ENCODE measurements around the gene TMEM184B. TPM values are rescaled to one million over a fixed set of nuclear protein-coding genes. Genes with fewer than 3 reads are reported as not detected.

Gene TMEM184B
- total and polyA plus RNA-seq, 5 donors from 2014 or later: 7.2 to 31.3 (median 7.8) TPM

DNA sequence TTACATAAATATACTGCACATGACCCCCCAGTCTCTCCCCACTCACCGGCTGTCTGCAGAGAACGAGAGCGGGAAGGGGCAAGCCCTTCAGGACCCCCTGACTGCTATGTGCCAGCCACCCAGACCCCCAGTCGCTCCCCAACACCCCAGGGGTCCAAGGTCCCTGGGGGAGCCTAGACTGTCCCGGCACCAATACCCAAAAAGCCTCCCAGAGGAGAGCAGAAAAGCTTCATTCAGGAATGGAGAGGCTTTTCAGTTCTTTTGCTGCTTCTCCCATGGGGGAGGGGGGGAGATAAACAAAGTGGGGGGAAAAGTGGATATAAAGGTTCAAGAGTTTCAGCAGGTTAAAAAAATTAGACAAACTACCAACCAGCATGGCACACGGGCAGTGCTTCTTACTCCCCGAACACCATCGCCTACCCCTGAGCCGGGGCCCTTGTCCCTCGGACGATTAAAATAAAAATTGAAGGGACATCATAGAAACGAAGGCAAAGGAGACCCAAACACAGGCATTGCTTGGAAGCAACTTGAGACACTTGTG is 43.1 kb upstream of the TMEM184B start:
- Mint-ChIP-seq H3K9me3 (no peaks in the 10 kb centered on the region), H3K27ac (peak overlapping the region; percentile 94 to 99 (median 96)), H3K27me3 (no peaks in the 10 kb centered on the region), H3K4me1 (peaks cover 4 to 68% (median 35%) of the 10 kb centered on the region in 4 donors), H3K4me3 (peak overlapping the region; percentile 88 to 97 (median 94)), H3K36me3 (peaks cover 3% of the 10 kb centered on the region)
- Histone ChIP-seq H3K4me1 (ENCODE audit: control insufficient read depth, insufficient read depth, low read length, poor library complexity, severe bottlenecking) (peaks cover 52% of the 10 kb centered on the region), H3K36me3 (ENCODE audit: control insufficient read depth, insufficient read depth, low read length) (peaks cover 3% of the 10 kb centered on the region), H3K27me3 (ENCODE audit: control insufficient read depth, insufficient read depth, low read length) (no peaks in the 10 kb centered on the region), H3K27ac (ENCODE audit: insufficient read depth, low read length, poor library complexity, severe bottlenecking) (peak overlapping the region; percentile 88), H3K4me3 (ENCODE audit: low read depth, low read length) (peak overlapping the region; percentile 86), H3K9me3 (ENCODE audit: control insufficient read depth in 2 of 2, low read length in 2 of 2) (no peaks in the 10 kb centered on the region)
- ATAC-seq (ENCODE audit: low read depth in 2 of 2) (no peak), DNase-seq (peak in 2 of 3 donors; percentile 16 to 37)

DNA sequence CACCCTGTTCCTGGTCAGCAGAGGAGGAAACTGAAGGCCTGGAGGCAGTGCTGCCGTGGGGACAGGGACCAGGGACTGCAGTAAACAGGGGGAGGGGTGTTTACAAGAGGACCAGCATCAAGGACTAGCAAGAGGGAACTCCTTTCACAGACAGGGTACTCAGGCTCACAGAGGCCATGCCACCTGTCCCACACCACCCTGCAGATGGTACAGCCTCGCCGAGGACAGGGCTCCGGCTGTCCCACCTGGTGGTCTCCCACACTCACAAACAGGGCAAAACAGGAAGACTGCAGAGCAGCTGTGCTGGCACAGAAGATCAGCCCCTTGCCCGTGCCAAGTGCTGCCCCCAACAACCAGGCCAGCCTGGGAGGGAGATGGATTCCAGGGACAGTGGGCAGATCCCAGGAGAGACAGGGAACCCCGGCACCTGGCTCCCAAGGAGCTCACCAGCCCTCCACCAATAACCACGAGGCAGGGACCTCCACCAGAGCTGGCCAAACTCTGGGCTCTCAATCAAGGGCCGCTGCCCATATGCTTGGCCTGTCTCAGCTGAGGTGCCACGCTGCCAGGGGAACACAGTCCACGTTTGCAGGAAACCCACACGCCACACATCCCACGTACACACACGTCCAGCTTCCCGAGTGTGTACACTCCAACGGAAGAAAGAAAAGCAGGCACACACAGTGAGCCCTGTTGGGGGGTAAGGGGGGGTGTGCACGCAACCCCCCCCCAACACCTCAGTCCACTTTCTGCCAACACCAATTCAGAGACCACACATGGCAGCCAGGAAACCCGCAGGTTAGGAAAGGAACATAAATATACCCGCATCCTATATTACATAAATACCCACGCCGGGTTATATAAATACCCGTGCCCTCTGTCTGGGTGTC is 42.4 kb upstream of the TMEM184B start:
- peak overlapping the region; percentile 88 to 97 (median 94) for H3K4me3 Mint-ChIP-seq

GRCh38 chr22:38314051-38314932 is 41.5 kb upstream of the TMEM184B start:
- Histone ChIP-seq H3K4me1 (ENCODE audit: control insufficient read depth, insufficient read depth, low read length, poor library complexity, severe bottlenecking) (peaks cover 52% of the 10 kb centered on the region), H3K9me3 (ENCODE audit: control insufficient read depth in 2 of 2, low read length in 2 of 2) (no peaks in the 10 kb centered on the region), H3K27ac (ENCODE audit: insufficient read depth, low read length, poor library complexity, severe bottlenecking) (peak overlapping the region; percentile 88), H3K27me3 (ENCODE audit: control insufficient read depth, insufficient read depth, low read length) (no peaks in the 10 kb centered on the region), H3K36me3 (ENCODE audit: control insufficient read depth, insufficient read depth, low read length) (peaks cover 10% of the 10 kb centered on the region), H3K4me3 (ENCODE audit: low read depth, low read length) (no peak overlapping the region)
- H3K36me3 Mint-ChIP-seq: peaks cover 3% of the 10 kb centered on the region
- DNase-seq (peak in 1 of 3 donors; percentile 13), ATAC-seq (ENCODE audit: low read depth in 2 of 2) (no peak)
- peaks cover 4 to 77% (median 38%) of the 10 kb centered on the region in 4 donors for H3K4me1 Mint-ChIP-seq
- H3K27ac Mint-ChIP-seq: peak overlapping the region; percentile 94 to 96 (median 95)
- H3K27me3 Mint-ChIP-seq: no peaks in the 10 kb centered on the region
- H3K4me3 Mint-ChIP-seq: peak overlapping the region; percentile 58 to 97 (median 85)
- no peaks in the 10 kb centered on the region for H3K9me3 Mint-ChIP-seq

More for the DNA sequence above, 42.4 kb upstream of the TMEM184B start:
- Histone ChIP-seq H3K27ac (ENCODE audit: insufficient read depth, low read length, poor library complexity, severe bottlenecking) (peak overlapping the region; percentile 88), H3K36me3 (ENCODE audit: control insufficient read depth, insufficient read depth, low read length) (peaks cover 10% of the 10 kb centered on the region), H3K4me1 (ENCODE audit: control insufficient read depth, insufficient read depth, low read length, poor library complexity, severe bottlenecking) (peaks cover 52% of the 10 kb centered on the region), H3K9me3 (ENCODE audit: control insufficient read depth in 2 of 2, low read length in 2 of 2) (no peaks in the 10 kb centered on the region), H3K27me3 (ENCODE audit: control insufficient read depth, insufficient read depth, low read length) (no peaks in the 10 kb centered on the region), H3K4me3 (ENCODE audit: low read depth, low read length) (peak overlapping the region; percentile 86)
- Mint-ChIP-seq H3K27ac (peak overlapping the region; percentile 94 to 99 (median 96)), H3K4me1 (peaks cover 4 to 75% (median 38%) of the 10 kb centered on the region in 4 donors), H3K36me3 (peaks cover 3% of the 10 kb centered on the region), H3K27me3 (no peaks in the 10 kb centered on the region), H3K9me3 (no peaks in the 10 kb centered on the region)
- peak in 1 of 2 donors; percentile 19 for ATAC-seq (ENCODE audit: low read depth in 2 of 2)
- peak in 1 of 3 donors; percentile 31 for DNase-seq

DNA sequence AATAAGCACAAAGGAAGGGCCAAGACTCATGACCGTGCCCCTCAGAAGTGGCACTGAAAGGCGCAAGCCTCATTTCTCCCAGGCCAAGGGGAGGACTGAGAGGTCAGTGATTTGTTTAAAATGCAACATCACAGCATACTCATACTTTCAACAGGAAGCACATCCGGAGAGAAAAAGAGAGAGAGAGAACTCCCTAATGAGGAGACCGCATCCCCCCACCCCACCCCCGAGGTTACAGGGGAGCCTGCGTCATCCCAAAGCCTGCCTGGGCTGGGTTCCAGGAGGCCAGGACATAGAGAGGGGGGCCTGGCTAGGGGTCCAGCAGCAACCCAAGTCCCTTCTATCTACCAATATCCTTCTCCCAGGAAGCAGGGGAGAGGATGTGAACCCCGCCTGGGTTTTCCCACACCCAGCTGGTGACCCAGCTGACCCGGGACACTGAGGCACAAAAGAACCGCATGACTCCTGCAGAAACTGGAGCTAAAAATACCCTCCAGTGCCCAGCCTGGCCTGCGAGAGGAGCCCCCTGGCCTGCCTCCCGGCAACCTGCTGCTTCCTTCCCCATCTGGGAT is 40.7 kb upstream of the TMEM184B start:
- peaks cover 3% of the 10 kb centered on the region for H3K36me3 Mint-ChIP-seq
- Histone ChIP-seq H3K4me1 (ENCODE audit: control insufficient read depth, insufficient read depth, low read length, poor library complexity, severe bottlenecking) (peaks cover 52% of the 10 kb centered on the region), H3K27me3 (ENCODE audit: control insufficient read depth, insufficient read depth, low read length) (no peaks in the 10 kb centered on the region), H3K4me3 (ENCODE audit: low read depth, low read length) (no peak overlapping the region), H3K27ac (ENCODE audit: insufficient read depth, low read length, poor library complexity, severe bottlenecking) (peak overlapping the region; percentile 47), H3K9me3 (ENCODE audit: control insufficient read depth in 2 of 2, low read length in 2 of 2) (no peaks in the 10 kb centered on the region), H3K36me3 (ENCODE audit: control insufficient read depth, insufficient read depth, low read length) (peaks cover 10% of the 10 kb centered on the region)
- H3K27ac Mint-ChIP-seq: peak overlapping the region; percentile 21 to 94 (median 65)
- H3K4me3 Mint-ChIP-seq: peak overlapping the region; percentile 59 to 76 (median 62)
- no peaks in the 10 kb centered on the region for H3K9me3 Mint-ChIP-seq
- ATAC-seq (ENCODE audit: low read depth in 2 of 2) (no peak), DNase-seq (peak in 1 of 3 donors; percentile 35)
- no peaks in the 10 kb centered on the region for H3K27me3 Mint-ChIP-seq
- peaks cover 4 to 81% (median 40%) of the 10 kb centered on the region in 4 donors for H3K4me1 Mint-ChIP-seq

GRCh38 chr22:38312261-38312800 is 39.5 kb upstream of the TMEM184B start:
- Mint-ChIP-seq H3K27me3 (no peaks in the 10 kb centered on the region), H3K4me3 (peak overlapping the region in 1 of 4 donors; percentile 58), H3K36me3 (peaks cover 3% of the 10 kb centered on the region), H3K27ac (peak overlapping the region in 2 of 3 donors; percentile 65 to 94), H3K9me3 (no peaks in the 10 kb centered on the region), H3K4me1 (peaks cover 4 to 83% (median 43%) of the 10 kb centered on the region in 4 donors)
- no peak overlapping the region for H3K4me3 ChIP-seq (ENCODE audit: low read depth, low read length)
- no peak overlapping the region for H3K27ac ChIP-seq (ENCODE audit: insufficient read depth, low read length, poor library complexity, severe bottlenecking)
- DNase-seq (no peak), ATAC-seq (ENCODE audit: low read depth in 2 of 2) (no peak)
- no peaks in the 10 kb centered on the region for H3K27me3 ChIP-seq (ENCODE audit: control insufficient read depth, insufficient read depth, low read length)
- H3K36me3 ChIP-seq (ENCODE audit: control insufficient read depth, insufficient read depth, low read length): peaks cover 10% of the 10 kb centered on the region
- H3K4me1 ChIP-seq (ENCODE audit: control insufficient read depth, insufficient read depth, low read length, poor library complexity, severe bottlenecking): peaks cover 44% of the 10 kb centered on the region
- H3K9me3 ChIP-seq (ENCODE audit: control insufficient read depth in 2 of 2, low read length in 2 of 2): no peaks in the 10 kb centered on the region

DNA sequence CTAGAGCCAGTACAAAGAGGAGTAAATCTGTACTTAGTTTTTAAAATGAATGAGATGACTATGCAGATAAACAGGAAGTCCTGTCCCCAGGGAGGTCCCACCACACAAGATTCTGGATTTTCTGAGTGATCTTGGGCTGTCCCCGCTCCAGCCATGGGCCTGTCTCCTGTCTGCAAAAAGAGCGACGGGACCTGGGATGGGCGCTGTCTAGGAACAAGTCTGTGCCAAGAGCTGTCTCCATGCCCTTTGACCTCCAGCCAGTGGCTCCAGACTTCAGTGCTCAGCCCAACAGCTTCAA is 38.5 kb upstream of the TMEM184B start:
- Histone ChIP-seq H3K4me3 (ENCODE audit: low read depth, low read length) (no peak overlapping the region), H3K36me3 (ENCODE audit: control insufficient read depth, insufficient read depth, low read length) (peaks cover 10% of the 10 kb centered on the region), H3K9me3 (ENCODE audit: control insufficient read depth in 2 of 2, low read length in 2 of 2) (no peaks in the 10 kb centered on the region), H3K4me1 (ENCODE audit: control insufficient read depth, insufficient read depth, low read length, poor library complexity, severe bottlenecking) (peaks cover 42% of the 10 kb centered on the region), H3K27me3 (ENCODE audit: control insufficient read depth, insufficient read depth, low read length) (no peaks in the 10 kb centered on the region), H3K27ac (ENCODE audit: insufficient read depth, low read length, poor library complexity, severe bottlenecking) (no peak overlapping the region)
- no peaks in the 10 kb centered on the region for H3K27me3 Mint-ChIP-seq
- H3K27ac Mint-ChIP-seq: peak overlapping the region; percentile 75 to 94 (median 82)
- peaks cover 3% of the 10 kb centered on the region for H3K36me3 Mint-ChIP-seq
- peak overlapping the region in 1 of 4 donors; percentile 58 for H3K4me3 Mint-ChIP-seq
- H3K4me1 Mint-ChIP-seq: peaks cover 4 to 89% (median 47%) of the 10 kb centered on the region in 4 donors
- no peaks in the 10 kb centered on the region for H3K9me3 Mint-ChIP-seq
- ATAC-seq (ENCODE audit: low read depth in 2 of 2) (no peak), DNase-seq (peak in 1 of 3 donors; percentile 45)

Data from CD4-positive, CD25-positive, alpha-beta regulatory T cell (primary cell).